ENCODE results near the gene ZNF287.
A peak's percentile ranks its signal among the peaks of the same experiment; 100 is the strongest.
"Not testable (repeated sequence)": the region's sequence is repeated elsewhere in the genome, so short reads cannot be mapped to it uniquely, and the experiment has no call there.

ZNF287 gene

DNA sequence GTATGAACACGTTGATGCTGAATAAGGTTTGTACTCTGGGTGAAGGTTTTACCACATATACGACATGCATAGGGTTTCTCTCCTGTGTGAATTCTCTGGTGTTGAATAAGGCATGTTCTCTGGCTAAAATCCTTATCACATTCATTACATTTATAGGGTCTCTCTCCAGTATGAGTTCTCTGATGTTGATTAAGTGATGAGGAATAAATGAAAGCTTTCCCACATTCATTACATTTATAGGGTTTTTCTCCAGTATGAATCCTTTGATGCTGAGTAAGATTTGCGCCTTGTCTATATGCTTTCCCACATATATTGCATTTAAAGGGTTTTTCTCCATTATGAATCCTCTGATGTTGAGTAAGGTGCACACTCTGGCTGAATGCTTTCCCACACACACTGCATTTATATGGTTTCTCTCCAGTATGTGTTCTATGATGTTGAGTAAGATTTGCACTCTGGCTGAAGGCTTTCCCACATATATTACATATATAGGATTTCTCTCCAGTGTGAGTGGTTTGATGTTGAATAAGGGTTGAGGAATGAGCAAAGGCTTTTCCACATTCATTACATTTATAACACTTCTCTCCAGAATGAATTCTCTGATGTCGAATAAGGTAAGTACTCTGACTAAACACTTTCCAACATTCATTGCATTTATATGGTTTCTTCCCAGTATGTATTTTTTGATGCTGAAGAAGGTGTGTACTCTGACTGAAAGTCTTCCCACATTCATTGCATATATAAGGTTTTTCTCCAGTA is 16.9 kb downstream of the ZNF287 start:
- Histone ChIP-seq H2BK15ac (replicated peaks; ENCODE audit: low read depth) (no peak overlapping the region), H3K23ac (ENCODE audit: low read length) (no peak overlapping the region), H3K4me1 (ENCODE audit: control insufficient read depth, low read depth, low read length) (no peaks in the 10 kb centered on the region), H3K79me2 (ENCODE audit: control insufficient read depth, insufficient read depth, low read length) (no peaks in the 10 kb centered on the region), H3K4me3 (ENCODE audit: low read length) (no peak overlapping the region), H2BK5ac (ENCODE audit: low read length) (no peak overlapping the region), H3K4me2 (ENCODE audit: low read length) (no peak overlapping the region), H3K36me3 (ENCODE audit: control insufficient read depth, insufficient read depth, low read length) (no peaks in the 10 kb centered on the region), H3K56ac (ENCODE audit: low read length) (no peak overlapping the region), H3K27me3 (ENCODE audit: insufficient read depth, low read length, poor library complexity) (no peaks in the 10 kb centered on the region), H3K18ac (ENCODE audit: low read length) (no peak overlapping the region), H4K5ac (ENCODE audit: low read length) (no peak overlapping the region), H3K9ac (ENCODE audit: low read length) (no peak overlapping the region), H4K8ac (ENCODE audit: low read depth, low read length) (no peak overlapping the region), H2BK120ac (ENCODE audit: low read depth, low read length) (no peak overlapping the region), H3K27ac (ENCODE audit: low read depth, low read length) (no peak overlapping the region), H3K4ac (ENCODE audit: low read depth, low read length) (no peak overlapping the region), H2AK5ac (ENCODE audit: low read length) (no peak overlapping the region), H3K79me1 (ENCODE audit: low read length) (no peaks in the 10 kb centered on the region)
- DNase-seq: peak; percentile 4
- no CpG with 5 or more reads among the region's 4 CpGs for WGBS (ENCODE audit: extremely low coverage, insufficient coverage, low lambda C conversion rate)

DNA sequence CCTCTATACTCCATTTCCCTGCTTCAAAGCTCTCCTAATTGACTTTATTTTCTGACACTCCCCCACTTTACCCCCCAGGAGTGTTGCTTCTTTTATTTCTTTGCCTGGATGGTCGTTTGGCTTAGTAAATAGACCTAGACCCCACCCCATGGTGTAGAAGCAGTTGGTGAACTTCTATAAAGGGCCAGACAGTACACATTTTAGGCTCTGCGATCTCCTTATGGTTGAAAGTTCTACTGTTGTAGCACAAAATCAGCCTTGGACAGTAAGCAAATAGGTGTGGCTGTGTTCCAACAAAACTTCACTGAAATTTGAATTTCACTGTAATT is 31.9 kb downstream of the ZNF287 start:
- no peak overlapping the region for H2BK15ac ChIP-seq (replicated peaks; ENCODE audit: low read depth)
- no peak overlapping the region for H2BK120ac ChIP-seq (ENCODE audit: low read depth, low read length)
- no peak overlapping the region for H4K8ac ChIP-seq (ENCODE audit: low read depth, low read length)
- no peaks in the 10 kb centered on the region for H3K79me2 ChIP-seq (ENCODE audit: control insufficient read depth, insufficient read depth, low read length)
- DNase-seq: no peak
- no peak overlapping the region for H4K5ac ChIP-seq (ENCODE audit: low read length)
- no peaks in the 10 kb centered on the region for H3K4me1 ChIP-seq (ENCODE audit: control insufficient read depth, low read depth, low read length)
- H3K36me3 ChIP-seq (ENCODE audit: control insufficient read depth, insufficient read depth, low read length): no peaks in the 10 kb centered on the region
- no peaks in the 10 kb centered on the region for H3K79me1 ChIP-seq (ENCODE audit: low read length)
- H3K9ac ChIP-seq (ENCODE audit: low read length): no peak overlapping the region
- no peak overlapping the region for H3K23ac ChIP-seq (ENCODE audit: low read length)
- H3K27me3 ChIP-seq (ENCODE audit: insufficient read depth, low read length, poor library complexity): no peaks in the 10 kb centered on the region
- no peak overlapping the region for H3K4ac ChIP-seq (ENCODE audit: low read depth, low read length)
- H3K18ac ChIP-seq (ENCODE audit: low read length): no peak overlapping the region
- H2BK5ac ChIP-seq (ENCODE audit: low read length): no peak overlapping the region
- no peak overlapping the region for H2AK5ac ChIP-seq (ENCODE audit: low read length)
- no peak overlapping the region for H3K27ac ChIP-seq (ENCODE audit: low read depth, low read length)
- H3K56ac ChIP-seq (ENCODE audit: low read length): no peak overlapping the region
- no CpG with 5 or more reads among the region's 2 CpGs for WGBS (ENCODE audit: extremely low coverage, insufficient coverage, low lambda C conversion rate)
- no peak overlapping the region for H3K4me3 ChIP-seq (ENCODE audit: low read length)
- no peak overlapping the region for H3K4me2 ChIP-seq (ENCODE audit: low read length)

DNA sequence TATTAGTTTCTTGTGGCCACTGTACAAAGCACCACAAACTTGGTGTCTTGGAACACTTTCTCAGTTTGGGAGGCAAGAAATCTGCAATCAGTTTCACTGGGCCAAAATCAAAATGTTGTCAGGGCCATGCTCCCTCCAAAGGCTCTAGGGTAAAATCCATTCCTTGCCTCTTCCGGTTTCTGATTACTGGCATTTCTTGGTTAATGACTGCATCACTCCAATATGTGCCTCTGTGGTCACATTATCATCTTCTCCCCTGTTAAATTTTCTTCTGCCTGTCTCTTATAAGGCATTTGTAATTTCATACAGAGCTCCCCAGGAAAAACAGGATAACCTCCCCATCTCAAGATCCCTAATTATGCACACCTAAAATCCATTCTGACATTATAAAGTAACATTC is 34.8 kb downstream of the ZNF287 start:
- Histone ChIP-seq H3K27me3 (ENCODE audit: insufficient read depth, low read length, poor library complexity) (no peaks in the 10 kb centered on the region), H2BK5ac (ENCODE audit: low read length) (no peak overlapping the region), H2AK5ac (ENCODE audit: low read length) (no peak overlapping the region), H3K18ac (ENCODE audit: low read length) (no peak overlapping the region), H3K4me2 (ENCODE audit: low read length) (no peak overlapping the region), H3K4me1 (ENCODE audit: control insufficient read depth, low read depth, low read length) (no peaks in the 10 kb centered on the region), H3K27ac (ENCODE audit: low read depth, low read length) (no peak overlapping the region), H3K4me3 (ENCODE audit: low read length) (no peak overlapping the region), H3K4ac (ENCODE audit: low read depth, low read length) (no peak overlapping the region), H3K9ac (ENCODE audit: low read length) (no peak overlapping the region), H4K8ac (ENCODE audit: low read depth, low read length) (no peak overlapping the region), H2BK120ac (ENCODE audit: low read depth, low read length) (no peak overlapping the region), H3K23ac (ENCODE audit: low read length) (no peak overlapping the region), H3K56ac (ENCODE audit: low read length) (no peak overlapping the region), H3K36me3 (ENCODE audit: control insufficient read depth, insufficient read depth, low read length) (no peaks in the 10 kb centered on the region), H3K79me2 (ENCODE audit: control insufficient read depth, insufficient read depth, low read length) (no peaks in the 10 kb centered on the region), H3K79me1 (ENCODE audit: low read length) (no peaks in the 10 kb centered on the region), H2BK15ac (replicated peaks; ENCODE audit: low read depth) (no peak overlapping the region), H4K5ac (ENCODE audit: low read length) (no peak overlapping the region)
- no peak for DNase-seq
- WGBS (ENCODE audit: extremely low coverage, insufficient coverage, low lambda C conversion rate): no CpG with 5 or more reads among the region's 1 CpG

DNA sequence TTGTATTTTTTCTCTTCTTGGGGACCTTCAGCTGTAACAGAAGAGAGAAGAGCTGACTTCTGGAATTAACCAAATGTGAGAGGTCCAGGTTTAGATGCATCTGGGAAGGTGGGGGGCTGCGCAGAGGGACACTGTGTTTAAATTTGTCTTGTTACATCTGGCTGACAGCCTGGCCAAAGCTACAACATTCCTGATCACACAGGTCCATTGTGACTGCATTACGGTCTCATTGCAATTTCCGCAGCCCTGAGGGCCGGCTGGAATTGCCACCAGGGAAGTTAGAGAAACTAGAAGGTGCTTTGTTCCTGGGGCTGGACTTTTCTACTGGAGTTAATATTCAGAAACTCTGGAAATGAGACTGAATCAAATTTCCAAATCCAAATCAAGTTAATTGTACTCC is 39.1 kb downstream of the ZNF287 start:
- Histone ChIP-seq H3K56ac (ENCODE audit: low read length) (no peak overlapping the region), H3K79me1 (ENCODE audit: low read length) (no peaks in the 10 kb centered on the region), H4K5ac (ENCODE audit: low read length) (no peak overlapping the region), H2BK15ac (replicated peaks; ENCODE audit: low read depth) (no peak overlapping the region), H4K8ac (ENCODE audit: low read depth, low read length) (no peak overlapping the region), H3K9ac (ENCODE audit: low read length) (no peak overlapping the region), H3K27me3 (ENCODE audit: insufficient read depth, low read length, poor library complexity) (no peaks in the 10 kb centered on the region), H3K18ac (ENCODE audit: low read length) (no peak overlapping the region), H3K23ac (ENCODE audit: low read length) (no peak overlapping the region), H2AK5ac (ENCODE audit: low read length) (no peak overlapping the region), H3K4me2 (ENCODE audit: low read length) (no peak overlapping the region), H2BK120ac (ENCODE audit: low read depth, low read length) (no peak overlapping the region), H3K36me3 (ENCODE audit: control insufficient read depth, insufficient read depth, low read length) (no peaks in the 10 kb centered on the region), H3K4ac (ENCODE audit: low read depth, low read length) (no peak overlapping the region), H3K27ac (ENCODE audit: low read depth, low read length) (no peak overlapping the region), H3K79me2 (ENCODE audit: control insufficient read depth, insufficient read depth, low read length) (no peaks in the 10 kb centered on the region), H2BK5ac (ENCODE audit: low read length) (no peak overlapping the region), H3K4me1 (ENCODE audit: control insufficient read depth, low read depth, low read length) (no peaks in the 10 kb centered on the region), H3K4me3 (ENCODE audit: low read length) (no peak overlapping the region)
- no CpG with 5 or more reads among the region's 4 CpGs for WGBS (ENCODE audit: extremely low coverage, insufficient coverage, low lambda C conversion rate)
- DNase-seq: no peak

DNA sequence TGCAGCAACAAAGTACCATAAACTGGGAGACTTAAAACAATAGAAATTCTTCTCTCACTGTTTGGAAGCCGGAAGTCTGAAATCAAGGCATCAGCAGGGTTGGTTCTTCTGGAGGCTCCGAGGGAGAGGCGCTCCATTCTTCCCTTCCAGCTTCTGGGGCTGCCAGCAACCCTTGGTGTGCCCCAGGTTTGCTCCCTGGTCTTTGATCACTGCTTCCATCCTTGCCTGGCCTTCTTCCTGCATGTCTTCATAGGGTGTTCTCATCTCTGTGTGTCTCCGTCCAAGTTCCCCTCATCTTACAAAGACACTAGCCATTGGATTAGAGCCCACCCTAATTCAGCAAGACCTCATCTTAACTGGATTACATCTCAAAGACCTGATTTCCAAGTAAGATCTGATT is 41.7 kb downstream of the ZNF287 start:
- no CpG with 5 or more reads among the region's 4 CpGs for WGBS (ENCODE audit: extremely low coverage, insufficient coverage, low lambda C conversion rate)

DNA sequence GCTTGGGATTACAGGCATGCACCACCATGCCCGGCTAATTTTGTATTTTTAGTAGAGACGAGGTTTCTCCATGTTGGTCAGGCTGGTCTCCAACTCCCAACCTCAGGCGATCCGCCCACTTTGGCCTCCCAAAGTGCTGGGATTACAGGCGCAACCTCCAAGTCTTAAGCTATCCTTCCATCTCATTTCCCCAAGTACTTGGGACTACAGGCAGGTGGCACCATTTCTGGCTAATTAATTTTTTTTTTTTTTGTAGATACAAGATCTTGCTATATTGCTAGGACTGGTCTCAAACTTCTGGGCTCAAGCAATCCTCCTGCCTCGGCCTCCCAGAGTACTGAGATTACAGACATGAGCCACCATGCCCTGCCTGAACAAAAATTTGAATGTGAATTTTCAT is 43.4 kb downstream of the ZNF287 start:
- not testable (repeated sequence) for H4K8ac ChIP-seq (ENCODE audit: low read depth, low read length); H3K4me3 ChIP-seq (ENCODE audit: low read length); H2BK5ac ChIP-seq (ENCODE audit: low read length); H3K27me3 ChIP-seq (ENCODE audit: insufficient read depth, low read length, poor library complexity); H3K4me1 ChIP-seq (ENCODE audit: control insufficient read depth, low read depth, low read length); H3K23ac ChIP-seq (ENCODE audit: low read length); H3K56ac ChIP-seq (ENCODE audit: low read length); H3K79me2 ChIP-seq (ENCODE audit: control insufficient read depth, insufficient read depth, low read length); H3K4ac ChIP-seq (ENCODE audit: low read depth, low read length); H2BK15ac ChIP-seq (replicated peaks; ENCODE audit: low read depth); H3K79me1 ChIP-seq (ENCODE audit: low read length); H3K4me2 ChIP-seq (ENCODE audit: low read length); H3K9ac ChIP-seq (ENCODE audit: low read length); H3K36me3 ChIP-seq (ENCODE audit: control insufficient read depth, insufficient read depth, low read length); H2BK120ac ChIP-seq (ENCODE audit: low read depth, low read length); H3K18ac ChIP-seq (ENCODE audit: low read length); H3K27ac ChIP-seq (ENCODE audit: low read depth, low read length); H4K5ac ChIP-seq (ENCODE audit: low read length); H2AK5ac ChIP-seq (ENCODE audit: low read length)
- no CpG with 5 or more reads among the region's 6 CpGs for WGBS (ENCODE audit: extremely low coverage, insufficient coverage, low lambda C conversion rate)
- DNase-seq: peak; percentile 21

More for the DNA sequence above, 41.7 kb downstream of the ZNF287 start:
- Histone ChIP-seq H3K23ac (ENCODE audit: low read length) (no peak overlapping the region), H3K18ac (ENCODE audit: low read length) (no peak overlapping the region), H3K56ac (ENCODE audit: low read length) (no peak overlapping the region), H2BK120ac (ENCODE audit: low read depth, low read length) (no peak overlapping the region), H3K27ac (ENCODE audit: low read depth, low read length) (no peak overlapping the region), H3K4me3 (ENCODE audit: low read length) (no peak overlapping the region), H3K79me1 (ENCODE audit: low read length) (no peaks in the 10 kb centered on the region), H2BK5ac (ENCODE audit: low read length) (no peak overlapping the region), H3K4me1 (ENCODE audit: control insufficient read depth, low read depth, low read length) (no peaks in the 10 kb centered on the region), H2AK5ac (ENCODE audit: low read length) (no peak overlapping the region), H4K5ac (ENCODE audit: low read length) (no peak overlapping the region), H3K36me3 (ENCODE audit: control insufficient read depth, insufficient read depth, low read length) (no peaks in the 10 kb centered on the region), H3K4ac (ENCODE audit: low read depth, low read length) (no peak overlapping the region), H3K9ac (ENCODE audit: low read length) (no peak overlapping the region), H3K4me2 (ENCODE audit: low read length) (no peak overlapping the region), H2BK15ac (replicated peaks; ENCODE audit: low read depth) (no peak overlapping the region), H3K79me2 (ENCODE audit: control insufficient read depth, insufficient read depth, low read length) (no peaks in the 10 kb centered on the region), H4K8ac (ENCODE audit: low read depth, low read length) (peak overlapping the region; percentile 13), H3K27me3 (ENCODE audit: insufficient read depth, low read length, poor library complexity) (no peaks in the 10 kb centered on the region)
- DNase-seq: no peak

Data from mesendoderm (in vitro differentiated cells).